ENCODE measurements around the gene GANC.

Gene GANC

GRCh38 chr15:42385206-42385979, 112.4 kb downstream of the GANC start:
- Histone ChIP-seq H3K9me3 (ENCODE audit: insufficient read depth, low read length) (no peaks in the 10 kb centered on the region), H2AFZ (ENCODE audit: low read depth, low read length) (no peak overlapping the region), H4K20me1 (ENCODE audit: insufficient read depth, low read length) (no peaks in the 10 kb centered on the region), H3K4me1 (ENCODE audit: low read length) (no peaks in the 10 kb centered on the region), H3K4me2 (ENCODE audit: low read length) (no peak overlapping the region), H3K27me3 (ENCODE audit: low read depth, low read length) (no peaks in the 10 kb centered on the region), H3K79me2 (ENCODE audit: low read length) (no peaks in the 10 kb centered on the region), H3K9ac (ENCODE audit: low read length) (no peak overlapping the region), H3K36me3 (replicated peaks; ENCODE audit: low read depth, low read length) (no peaks in the 10 kb centered on the region), H3K27ac (ENCODE audit: low read length) (no peak overlapping the region), H3K4me3 (ENCODE audit: low read length) (no peak overlapping the region)
- TF ChIP-seq EZH2phosphoT487 (IDR thresholded peaks at IDR 0.05; ENCODE audit: low read depth): no peak
- peak; percentile 76 for TF ChIP-seq CTCF (IDR thresholded peaks at IDR 0.05; ENCODE audit: low read depth, low read length)

GRCh38 chr15:42385980-42386700, 113.1 kb downstream of the GANC start:
- no peaks in the 10 kb centered on the region for H3K36me3 ChIP-seq (replicated peaks; ENCODE audit: low read depth, low read length)
- no peak overlapping the region for H3K4me3 ChIP-seq (ENCODE audit: low read length)
- no peak overlapping the region for H3K27ac ChIP-seq (ENCODE audit: low read length)
- H3K9ac ChIP-seq (ENCODE audit: low read length): no peak overlapping the region
- no peaks in the 10 kb centered on the region for H3K27me3 ChIP-seq (ENCODE audit: low read depth, low read length)
- H4K20me1 ChIP-seq (ENCODE audit: insufficient read depth, low read length): no peaks in the 10 kb centered on the region
- H3K4me1 ChIP-seq (ENCODE audit: low read length): no peaks in the 10 kb centered on the region
- H3K79me2 ChIP-seq (ENCODE audit: low read length): no peaks in the 10 kb centered on the region
- TF ChIP-seq CTCF (IDR thresholded peaks at IDR 0.05; ENCODE audit: low read depth, low read length): no peak
- no peak for TF ChIP-seq EZH2phosphoT487 (IDR thresholded peaks at IDR 0.05; ENCODE audit: low read depth)
- no peaks in the 10 kb centered on the region for H3K9me3 ChIP-seq (ENCODE audit: insufficient read depth, low read length)
- H3K4me2 ChIP-seq (ENCODE audit: low read length): no peak overlapping the region
- no peak overlapping the region for H2AFZ ChIP-seq (ENCODE audit: low read depth, low read length)

- Histone ChIP-seq H3K36me3 (replicated peaks; ENCODE audit: low read depth, low read length) (no peaks in the 10 kb centered on the region), H3K27me3 (ENCODE audit: low read depth, low read length) (no peaks in the 10 kb centered on the region), H3K79me2 (ENCODE audit: low read length) (no peaks in the 10 kb centered on the region), H4K20me1 (ENCODE audit: insufficient read depth, low read length) (no peaks in the 10 kb centered on the region), H3K9me3 (ENCODE audit: insufficient read depth, low read length) (no peaks in the 10 kb centered on the region), H3K4me1 (ENCODE audit: low read length) (no peaks in the 10 kb centered on the region), H3K4me2 (ENCODE audit: low read length) (no peak overlapping the region), H3K9ac (ENCODE audit: low read length) (no peak overlapping the region), H3K4me3 (ENCODE audit: low read length) (no peak overlapping the region), H2AFZ (ENCODE audit: low read depth, low read length) (no peak overlapping the region), H3K27ac (ENCODE audit: low read length) (no peak overlapping the region)
- TF ChIP-seq EZH2phosphoT487 (IDR thresholded peaks at IDR 0.05; ENCODE audit: low read depth): no peak
- TF ChIP-seq CTCF (IDR thresholded peaks at IDR 0.05; ENCODE audit: low read depth, low read length): no peak
Observed at GRCh38 chr15:42387603-42388002, 114.6 kb downstream of the GANC start.

GRCh38 chr15:42392309-42393024, 119.5 kb downstream of the GANC start:
- H3K79me2 ChIP-seq (ENCODE audit: low read length): no peaks in the 10 kb centered on the region
- no peaks in the 10 kb centered on the region for H3K9me3 ChIP-seq (ENCODE audit: insufficient read depth, low read length)
- no peaks in the 10 kb centered on the region for H3K36me3 ChIP-seq (replicated peaks; ENCODE audit: low read depth, low read length)
- no peak overlapping the region for H2AFZ ChIP-seq (ENCODE audit: low read depth, low read length)
- no peak overlapping the region for H3K4me2 ChIP-seq (ENCODE audit: low read length)
- no peak overlapping the region for H3K4me3 ChIP-seq (ENCODE audit: low read length)
- no peak overlapping the region for H3K9ac ChIP-seq (ENCODE audit: low read length)
- no peaks in the 10 kb centered on the region for H3K27me3 ChIP-seq (ENCODE audit: low read depth, low read length)
- H4K20me1 ChIP-seq (ENCODE audit: insufficient read depth, low read length): no peaks in the 10 kb centered on the region
- TF ChIP-seq EZH2phosphoT487 (IDR thresholded peaks at IDR 0.05; ENCODE audit: low read depth) (no peak), CTCF (IDR thresholded peaks at IDR 0.05; ENCODE audit: low read depth, low read length) (no peak)
- no peak overlapping the region for H3K27ac ChIP-seq (ENCODE audit: low read length)
- no peaks in the 10 kb centered on the region for H3K4me1 ChIP-seq (ENCODE audit: low read length)

Measured in OCI-LY3 (cell line).